Measurements from ENCODE around the gene STPG3.
A peak's percentile ranks its signal among the peaks of the same experiment; 100 is the strongest.

Gene STPG3

GRCh38 chr9:137222190-137223077 lies 28.7 kb upstream of the STPG3 start, which contains the start of gene RNF208:
RNF208 (minus strand) TSS chr9:137222240; CDS start chr9:137221212, 1,028 bp downstream.
- peak; percentile 23 for DNase-seq

GRCh38 chr9:137223078-137223970 lies 27.8 kb upstream of the STPG3 start:
- peak; percentile 97 for DNase-seq

DNA sequence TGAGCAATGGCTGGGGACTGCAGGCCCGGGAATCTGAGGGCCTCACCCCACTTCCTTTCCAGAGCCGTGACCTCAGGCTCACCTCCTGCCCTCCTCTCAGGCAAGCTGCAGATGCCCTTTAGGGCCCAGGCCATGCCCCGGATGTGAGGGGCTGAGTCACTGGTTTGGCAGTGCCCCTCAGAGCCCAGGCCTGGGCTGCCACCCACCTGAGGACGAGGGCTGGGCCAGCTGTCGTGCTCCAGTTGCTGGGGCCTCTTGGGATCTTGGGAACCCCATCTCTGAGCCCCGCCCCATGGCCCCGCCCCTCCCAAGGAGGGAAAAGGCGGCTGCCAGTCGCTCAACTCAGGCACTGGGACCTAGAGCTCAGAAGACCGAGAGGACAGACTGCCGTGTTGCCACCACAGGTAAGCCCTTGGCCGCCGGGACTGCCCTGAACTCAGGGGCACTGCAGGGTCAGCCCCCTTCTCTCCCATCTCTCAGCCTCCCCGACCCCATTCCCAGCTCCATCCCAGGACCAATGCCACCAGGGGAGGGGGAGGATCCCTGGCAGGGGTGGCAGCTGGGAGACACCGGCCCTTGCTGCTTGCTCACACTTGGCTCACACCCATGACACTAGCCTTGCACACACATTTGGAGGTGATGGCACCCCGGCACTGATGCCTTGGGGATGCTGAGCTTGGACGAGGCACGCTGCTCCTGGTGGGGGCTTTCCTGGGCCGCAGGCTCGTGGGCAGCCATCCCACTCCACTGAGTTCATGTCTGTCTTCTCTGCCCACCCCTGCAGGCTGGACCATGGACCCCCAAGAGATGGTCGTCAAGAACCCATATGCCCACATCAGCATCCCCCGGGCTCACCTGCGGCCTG lies 26.0 kb upstream of the STPG3 start, which contains the start of gene CYSRT1:
TSS of gene CYSRT1 (plus strand) at position 345 of the 865 bp plus-strand sequence. CDS start at position 793, 448 bp downstream.
- DNase-seq: no peak

GRCh38 chr9:137225699-137226331 lies 25.3 kb upstream of the STPG3 start:
- no peak for DNase-seq

- no peak for DNase-seq
Measured at GRCh38 chr9:137226338-137227053, 24.6 kb upstream of the STPG3 start.

GRCh38 chr9:137227054-137227852 lies 23.8 kb upstream of the STPG3 start, which contains the start of gene RNF224:
RNF224 (plus strand) TSS chr9:137227502; CDS start chr9:137228336, 834 bp downstream.
- peak; percentile 63 for DNase-seq

DNA sequence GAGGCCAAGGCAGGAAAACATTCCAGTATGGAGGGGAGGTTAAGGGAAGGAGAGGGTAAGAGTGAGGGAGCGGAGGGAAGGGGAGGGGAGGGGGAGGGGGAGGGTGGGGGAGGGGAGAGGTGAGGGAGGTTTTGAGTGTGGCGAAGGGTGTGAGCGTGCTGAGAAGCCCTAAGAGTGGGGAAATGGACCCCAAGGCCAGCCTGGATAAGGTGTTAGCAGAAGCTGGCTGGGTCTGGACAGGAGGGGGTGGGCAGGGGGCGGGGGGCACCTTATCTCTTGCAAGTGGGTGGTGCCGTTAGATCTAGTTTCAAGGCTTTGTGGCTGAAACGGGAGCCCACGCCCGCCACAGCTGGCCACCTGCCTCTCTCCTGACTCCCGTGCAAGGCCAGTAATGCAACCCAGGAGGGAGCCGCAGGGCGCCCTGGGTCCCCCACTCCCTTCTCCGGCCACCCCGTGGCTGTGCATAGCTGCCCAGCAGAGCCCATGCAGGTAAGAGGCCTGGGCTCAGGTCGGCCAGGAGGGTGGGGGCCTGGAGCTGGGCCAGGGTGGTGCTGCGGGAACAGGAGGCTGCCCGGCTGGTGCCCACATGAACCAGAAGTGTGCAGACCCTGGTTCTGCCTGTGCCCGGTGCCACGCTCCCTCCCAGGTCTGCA lies 23.1 kb upstream of the STPG3 start:
- DNase-seq: no peak

GRCh38 chr9:137228506-137228967 lies 22.5 kb upstream of the STPG3 start:
- DNase-seq: no peak

GRCh38 chr9:137228968-137229896 lies 21.9 kb upstream of the STPG3 start:
- DNase-seq: no peak

- DNase-seq: no peak
Measured at GRCh38 chr9:137229903-137230704, 21.0 kb upstream of the STPG3 start.

- DNase-seq: no peak
Measured at GRCh38 chr9:137230705-137231371, 20.2 kb upstream of the STPG3 start, which contains the start of gene SLC34A3. SLC34A3 (plus strand) TSS chr9:137230901; CDS start chr9:137231703, 802 bp downstream.

DNA sequence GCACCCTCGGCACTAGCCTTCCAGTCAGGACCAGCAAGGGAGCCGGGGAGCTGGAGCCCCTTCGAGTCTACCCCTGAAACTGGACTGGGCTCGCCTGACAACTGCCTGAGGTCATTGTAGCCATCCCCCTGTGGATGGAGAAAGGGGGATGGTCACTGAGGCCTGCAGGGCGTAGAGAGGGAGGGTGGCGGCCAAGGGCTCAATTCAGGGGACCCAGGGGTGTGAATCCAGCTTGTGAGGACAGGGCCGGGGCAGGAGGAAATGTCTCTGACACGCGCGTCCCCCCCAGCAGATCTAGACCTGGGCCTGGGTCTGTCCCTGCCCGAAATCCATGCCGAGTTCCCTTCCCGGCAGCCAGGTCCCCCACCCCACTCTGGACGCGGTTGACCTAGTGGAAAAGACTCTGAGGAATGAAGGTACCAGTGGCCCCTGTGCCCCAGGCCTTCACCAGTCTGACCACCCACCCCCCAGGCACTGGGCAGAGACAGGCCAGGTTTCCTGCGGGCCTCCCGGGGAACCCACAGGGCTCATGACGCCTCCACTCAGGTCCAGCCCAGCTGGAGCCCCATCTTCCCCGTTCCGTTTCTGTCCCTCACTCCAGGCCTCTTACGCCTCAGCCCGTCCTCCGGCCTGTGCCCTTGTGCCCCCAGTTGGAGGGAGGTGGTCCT lies 19.6 kb upstream of the STPG3 start:
- no peak for DNase-seq

GRCh38 chr9:137232101-137232500 lies 19.0 kb upstream of the STPG3 start:
- no peak for DNase-seq

DNA sequence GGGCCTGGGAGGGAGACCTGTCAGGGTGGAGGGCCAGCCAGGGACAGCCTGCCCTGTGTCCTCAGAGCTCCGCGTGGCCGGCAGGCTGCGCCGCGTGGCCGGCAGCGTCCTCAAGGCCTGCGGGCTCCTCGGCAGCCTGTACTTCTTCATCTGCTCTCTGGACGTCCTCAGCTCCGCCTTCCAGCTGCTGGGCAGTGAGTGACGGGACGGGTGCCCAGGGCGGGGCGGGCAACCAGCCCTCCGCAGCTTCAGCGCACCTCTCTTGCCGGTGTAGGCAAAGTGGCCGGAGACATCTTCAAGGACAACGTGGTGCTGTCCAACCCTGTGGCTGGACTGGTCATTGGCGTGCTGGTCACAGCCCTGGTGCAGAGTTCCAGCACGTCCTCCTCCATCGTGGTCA lies 18.6 kb upstream of the STPG3 start:
- no peak for DNase-seq

- no peak for DNase-seq
Measured at GRCh38 chr9:137233143-137233980, 17.7 kb upstream of the STPG3 start.

Measured in NCI-H1092 treated with DMSO at 0.1 percent for 48 hours (cell line).